K562 (cell line): Measurements from ENCODE around the gene CYP2E1.
A peak's percentile ranks its signal among the peaks of the same experiment; 100 is the strongest.
"Not testable (repeated sequence)": the region's sequence is repeated elsewhere in the genome, so short reads cannot be mapped to it uniquely, and the experiment has no call there.

ENCODE experiments used
- EZH2 ChIP-seq: IDR thresholded peaks from 2 replicates; pipeline ENCODE4 v1.6.1; 2012; ENCODE audit warnings: low read depth, mild to moderate bottlenecking, inconsistent platforms, low read length, borderline replicate concordance
- LARP7 ChIP-seq: fragments of 450-650 bp; IDR thresholded peaks from 2 replicates; pipeline ENCODE4 v1.6.1; 2016
- RCOR1 ChIP-seq, 2 experiments: IDR thresholded peaks; 2 replicates each; pipeline ENCODE4 v1.6.1; 2012; ENCODE audit warnings: low read depth in 2 of 2, low read length in 2 of 2, borderline replicate concordance in 1 of 2, improper control_type of control experiment in 1 of 2
- ZNF274 ChIP-seq: IDR thresholded peaks from 2 replicates; pipeline ENCODE4 v1.6.1; 2011; ENCODE audit warnings: low read depth, mild to moderate bottlenecking, low read length, moderate library complexity, borderline replicate concordance
- ZNF644 ChIP-seq: fragments of 200-800 bp; sonication (Bioruptor generic); IDR thresholded peaks from 2 replicates; pipeline ENCODE4 v1.6.1; 2016; ENCODE audit warnings: low read depth, missing genetic modification characterization, missing compliant biosample characterization
- TF ChIP-seq, protein P1 (sequence below), 3 experiments: IDR thresholded peaks in 2 of 3; conservative IDR thresholded peaks in 1 of 3; 2 replicates each; pipeline ENCODE4 v1.5.1; 2011 to 2012; ENCODE audit warnings: low read length in 3 of 3, mild to moderate bottlenecking in 3 of 3, control low read depth in 2 of 3, improper control_type of control experiment in 1 of 3, inconsistent platforms in 1 of 3, low read depth in 1 of 3, mixed read lengths in 1 of 3, moderate library complexity in 1 of 3; ENCODE audit not compliant: insufficient read depth in 2 of 3

DNA sequence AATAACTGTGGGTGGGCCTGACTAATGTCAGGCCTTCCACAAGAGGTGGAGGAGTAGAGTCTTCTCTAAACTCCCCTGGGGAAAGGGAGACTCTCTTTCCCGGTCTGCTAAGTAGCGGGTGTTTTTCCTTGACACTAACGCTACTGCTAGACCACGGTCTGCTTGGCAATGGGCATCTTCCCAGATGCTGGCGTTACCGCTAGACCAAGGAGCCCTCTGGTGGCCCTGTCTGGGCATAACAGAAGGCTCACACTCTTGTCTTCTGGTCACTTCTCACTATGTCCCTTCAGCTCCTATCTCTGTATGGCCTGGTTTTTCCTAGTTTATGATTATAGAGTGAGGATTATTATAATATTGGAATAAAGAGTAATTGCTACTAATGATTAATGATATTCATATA lies 29.8 kb upstream of the CYP2E1 start:
- TF ChIP-seq ZNF274; LARP7; EZH2; ZNF644; RCOR1 (IDR thresholded peaks at IDR 0.05; ENCODE audit: borderline replicate concordance in 1 of 2, low read depth in 2 of 2, low read length in 2 of 2): not testable (repeated sequence)
- TF ChIP-seq, protein P1, sequence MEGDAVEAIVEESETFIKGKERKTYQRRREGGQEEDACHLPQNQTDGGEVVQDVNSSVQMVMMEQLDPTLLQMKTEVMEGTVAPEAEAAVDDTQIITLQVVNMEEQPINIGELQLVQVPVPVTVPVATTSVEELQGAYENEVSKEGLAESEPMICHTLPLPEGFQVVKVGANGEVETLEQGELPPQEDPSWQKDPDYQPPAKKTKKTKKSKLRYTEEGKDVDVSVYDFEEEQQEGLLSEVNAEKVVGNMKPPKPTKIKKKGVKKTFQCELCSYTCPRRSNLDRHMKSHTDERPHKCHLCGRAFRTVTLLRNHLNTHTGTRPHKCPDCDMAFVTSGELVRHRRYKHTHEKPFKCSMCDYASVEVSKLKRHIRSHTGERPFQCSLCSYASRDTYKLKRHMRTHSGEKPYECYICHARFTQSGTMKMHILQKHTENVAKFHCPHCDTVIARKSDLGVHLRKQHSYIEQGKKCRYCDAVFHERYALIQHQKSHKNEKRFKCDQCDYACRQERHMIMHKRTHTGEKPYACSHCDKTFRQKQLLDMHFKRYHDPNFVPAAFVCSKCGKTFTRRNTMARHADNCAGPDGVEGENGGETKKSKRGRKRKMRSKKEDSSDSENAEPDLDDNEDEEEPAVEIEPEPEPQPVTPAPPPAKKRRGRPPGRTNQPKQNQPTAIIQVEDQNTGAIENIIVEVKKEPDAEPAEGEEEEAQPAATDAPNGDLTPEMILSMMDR (IDR thresholded peaks at IDR 0.05 in 2 of 3, conservative IDR thresholded peaks at IDR 0.05 in 1 of 3; ENCODE audit: insufficient read depth in 2 of 3, low read depth in 1 of 3, low read length in 3 of 3) = peak; percentile 50 to 58 (median 55)
